SH-SY5Y (cell line): ENCODE results near the gene POLRMT.

Experiments used
- GATA2 ChIP-seq: IDR thresholded peaks from 2 replicates; pipeline ENCODE4 v1.6.1; 2011; ENCODE audit warnings: mild to moderate bottlenecking, low read depth, low read length
- GATA3 ChIP-seq: IDR thresholded peaks from 2 replicates; pipeline ENCODE4 v1.6.1; 2011; ENCODE audit warnings: low read depth, mild to moderate bottlenecking, low read length, moderate library complexity

- TF ChIP-seq GATA3: no peak
- TF ChIP-seq GATA2: no peak
These were observed 20.4 kb downstream of the POLRMT start for GRCh38 chr19:612941-613340.
